HG02623 (cell line): Measurements from ENCODE around the gene LMBR1.
A peak's percentile ranks its signal among the peaks of the same experiment; 100 is the strongest.
"Not testable (repeated sequence)": the region's sequence is repeated elsewhere in the genome, so short reads cannot be mapped to it uniquely, and the experiment has no call there.

Source experiments
- ATAC-seq: cut with Tn5 transposase; IDR thresholded peaks from one replicate; pipeline ENCODE4 v1.9.1; 2021; ENCODE audit warnings: moderate library complexity; ENCODE audit not compliant: unreplicated experiment

LMBR1 gene, protein sequence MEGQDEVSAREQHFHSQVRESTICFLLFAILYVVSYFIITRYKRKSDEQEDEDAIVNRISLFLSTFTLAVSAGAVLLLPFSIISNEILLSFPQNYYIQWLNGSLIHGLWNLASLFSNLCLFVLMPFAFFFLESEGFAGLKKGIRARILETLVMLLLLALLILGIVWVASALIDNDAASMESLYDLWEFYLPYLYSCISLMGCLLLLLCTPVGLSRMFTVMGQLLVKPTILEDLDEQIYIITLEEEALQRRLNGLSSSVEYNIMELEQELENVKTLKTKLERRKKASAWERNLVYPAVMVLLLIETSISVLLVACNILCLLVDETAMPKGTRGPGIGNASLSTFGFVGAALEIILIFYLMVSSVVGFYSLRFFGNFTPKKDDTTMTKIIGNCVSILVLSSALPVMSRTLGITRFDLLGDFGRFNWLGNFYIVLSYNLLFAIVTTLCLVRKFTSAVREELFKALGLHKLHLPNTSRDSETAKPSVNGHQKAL

DNA sequence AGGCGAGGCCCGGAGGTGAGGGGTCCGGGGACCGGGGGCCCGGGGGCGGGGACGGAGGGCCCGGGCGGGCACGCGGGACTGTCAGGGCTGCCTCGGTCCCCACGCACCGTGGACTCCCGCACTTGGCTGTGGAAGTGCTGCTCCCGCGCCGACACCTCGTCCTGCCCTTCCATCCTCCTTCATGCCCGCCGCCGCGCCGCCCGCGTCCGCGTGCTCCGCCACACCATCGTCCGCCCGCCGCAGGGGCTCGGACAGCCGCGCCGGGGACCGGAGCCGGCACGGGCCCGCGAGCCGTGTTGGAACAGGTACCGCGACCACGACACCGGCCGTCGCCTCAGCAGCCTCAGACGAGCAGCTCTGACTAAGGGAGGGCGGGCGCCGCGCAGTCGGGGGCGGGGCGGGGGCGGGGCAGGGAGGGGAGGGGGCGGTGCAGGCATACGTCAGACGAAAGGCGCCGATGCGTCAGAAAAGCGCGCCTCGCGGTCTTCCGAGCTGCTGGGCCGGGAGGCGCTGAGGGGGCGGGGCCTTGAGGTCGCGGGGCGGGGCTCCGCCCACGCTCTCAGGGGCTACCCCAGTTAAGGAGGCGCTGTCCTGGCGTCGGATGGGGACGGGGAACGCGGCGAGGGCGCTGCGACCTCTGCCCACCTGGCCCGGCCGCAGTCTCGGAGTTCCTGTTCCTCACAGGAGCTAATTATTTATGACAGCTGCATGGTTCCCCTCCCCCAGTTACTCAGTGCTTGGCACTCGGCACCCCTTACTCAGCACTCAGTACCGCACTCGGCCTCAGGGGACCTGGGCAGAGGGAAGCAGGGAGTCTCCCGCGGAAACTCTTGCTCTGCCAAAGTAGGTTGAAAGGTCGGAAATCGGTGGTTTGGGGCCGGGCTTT lies at the start of gene LMBR1:
LMBR1 (minus strand) TSS at position 363 of the 886 bp plus-strand sequence; CDS start at position 173, 190 bp downstream.
- peak; percentile 67 for ATAC-seq

GRCh38 chr7:156942708-156943090 lies 49.7 kb upstream of the LMBR1 start:
- ATAC-seq: no peak

DNA sequence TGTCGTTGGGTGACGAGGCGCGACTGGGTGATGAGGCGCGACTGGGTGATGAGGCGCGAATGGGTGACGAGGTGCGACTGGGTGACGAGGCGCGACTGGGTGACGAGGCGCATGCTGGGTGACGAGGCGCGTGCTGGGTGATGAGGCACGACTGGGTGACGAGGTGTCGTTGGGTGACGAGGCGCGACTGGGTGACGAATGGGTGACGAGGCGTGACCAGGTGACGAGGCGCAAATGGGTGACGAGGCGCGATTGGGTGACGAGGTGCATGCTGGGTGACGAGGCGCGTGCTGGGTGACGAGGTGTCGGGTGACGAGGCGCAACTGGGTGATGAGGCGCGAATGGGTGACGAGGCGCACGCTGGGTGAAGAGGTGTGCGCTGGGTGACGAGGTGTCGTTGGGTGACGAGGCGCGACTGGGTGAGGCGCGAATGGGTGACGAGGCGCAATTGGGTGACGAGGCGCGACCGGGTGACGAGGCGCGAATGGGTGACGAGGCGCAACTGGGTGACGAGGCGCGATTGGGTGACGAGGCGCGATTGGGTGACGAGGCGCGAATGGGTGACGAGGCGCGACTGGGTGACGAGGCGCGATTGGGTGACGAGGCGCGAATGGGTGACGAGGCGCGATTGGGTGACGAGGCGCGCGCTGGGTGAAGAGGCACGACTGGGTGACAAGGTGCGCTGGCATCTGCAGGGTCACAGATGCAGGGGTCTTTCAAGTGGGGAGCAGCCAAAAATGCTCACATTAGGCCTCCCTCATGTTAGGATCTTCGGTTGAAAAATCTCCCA lies 48.6 kb upstream of the LMBR1 start:
- no peak for ATAC-seq

DNA sequence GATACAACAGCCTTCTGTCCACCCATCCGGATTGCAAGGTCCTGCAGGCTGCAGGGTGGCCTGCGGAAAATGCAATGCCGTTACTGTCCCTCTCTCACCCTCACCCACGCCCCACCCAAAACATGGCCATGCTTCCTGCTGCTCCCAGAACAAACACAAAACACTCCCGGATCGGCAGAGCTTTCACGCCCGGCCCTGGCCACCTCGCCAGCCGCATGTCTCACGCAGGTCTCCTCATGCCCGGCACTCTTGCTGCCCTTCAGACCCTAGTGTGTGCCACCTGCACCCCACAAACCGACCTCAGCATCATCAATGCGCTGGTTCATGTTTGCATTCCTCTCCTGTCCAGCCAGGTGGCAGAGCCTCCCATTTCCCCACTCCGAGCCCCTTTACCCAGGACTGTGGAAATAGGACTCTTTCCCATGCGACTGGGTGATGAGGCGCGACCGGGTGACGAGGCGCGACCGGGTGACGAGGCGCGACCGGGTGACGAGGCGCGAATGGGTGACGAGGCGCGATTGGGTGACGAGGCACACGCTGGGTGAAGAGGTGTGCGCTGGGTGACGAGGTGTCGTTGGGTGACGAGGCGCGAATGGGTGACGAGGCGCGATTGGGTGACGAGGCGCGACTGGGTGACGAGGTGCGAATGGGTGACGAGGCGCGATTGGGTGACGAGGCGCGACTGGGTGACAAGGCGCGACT lies 47.6 kb upstream of the LMBR1 start:
- ATAC-seq: no peak

GRCh38 chr7:156936766-156937165 lies 43.8 kb upstream of the LMBR1 start:
- not testable (repeated sequence) for ATAC-seq

GRCh38 chr7:156935250-156935649 lies 42.3 kb upstream of the LMBR1 start:
- no peak for ATAC-seq

GRCh38 chr7:156932006-156932405 lies 39.0 kb upstream of the LMBR1 start:
- ATAC-seq: no peak

DNA sequence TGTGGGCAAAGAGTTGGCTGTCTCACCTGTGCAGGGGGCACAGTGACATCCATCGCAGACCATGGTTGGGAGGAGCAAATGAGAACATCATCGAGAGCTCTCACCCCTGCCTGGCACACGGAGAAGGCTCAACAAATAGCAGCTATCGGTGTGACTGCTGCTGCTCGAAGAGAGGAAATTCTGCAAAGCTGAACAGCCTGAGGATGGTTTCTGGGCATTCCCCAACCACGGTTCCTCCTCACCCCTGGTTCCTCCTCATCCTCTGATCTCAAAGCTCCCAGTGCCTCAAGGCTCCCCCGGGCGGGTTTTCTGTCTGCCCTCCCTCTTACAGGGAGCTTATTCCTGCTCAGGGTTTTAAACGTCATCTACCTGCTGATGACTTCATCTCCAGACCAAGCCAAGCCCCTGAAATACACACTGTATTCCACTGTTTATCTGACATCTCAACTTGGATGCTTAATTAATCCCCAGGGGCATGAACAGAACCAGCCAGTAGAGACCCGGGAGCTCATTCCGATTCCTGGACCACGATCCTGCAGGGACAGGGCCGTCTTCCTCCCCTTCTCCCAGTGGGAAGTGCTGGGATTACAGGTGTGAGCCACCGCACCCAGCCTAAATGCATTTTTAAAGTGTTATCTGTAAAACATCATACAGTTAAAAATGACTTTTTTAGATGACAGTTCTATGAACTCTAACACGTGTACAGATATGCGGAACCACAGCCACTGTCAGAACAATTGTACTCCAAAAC lies 37.0 kb upstream of the LMBR1 start:
- ATAC-seq: no peak

DNA sequence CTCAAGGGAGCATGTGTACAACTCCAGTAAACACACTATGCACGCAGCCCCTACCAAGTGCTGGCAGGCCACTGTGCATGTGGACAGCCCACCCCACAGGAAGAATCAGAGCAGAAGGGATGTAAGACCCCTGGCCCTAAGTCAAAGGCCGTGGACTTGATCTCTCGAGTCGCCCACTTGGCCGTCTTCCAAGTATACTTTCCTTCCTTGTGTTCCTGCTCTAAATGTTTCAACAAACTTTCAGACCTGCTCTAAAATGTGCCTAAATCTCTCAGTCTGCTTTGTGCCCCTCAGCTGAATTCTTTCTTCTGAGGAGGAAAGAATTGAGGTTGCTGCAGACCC lies 35.4 kb upstream of the LMBR1 start:
- ATAC-seq: no peak

GRCh38 chr7:156927571-156928405 lies 34.8 kb upstream of the LMBR1 start:
- no peak for ATAC-seq

DNA sequence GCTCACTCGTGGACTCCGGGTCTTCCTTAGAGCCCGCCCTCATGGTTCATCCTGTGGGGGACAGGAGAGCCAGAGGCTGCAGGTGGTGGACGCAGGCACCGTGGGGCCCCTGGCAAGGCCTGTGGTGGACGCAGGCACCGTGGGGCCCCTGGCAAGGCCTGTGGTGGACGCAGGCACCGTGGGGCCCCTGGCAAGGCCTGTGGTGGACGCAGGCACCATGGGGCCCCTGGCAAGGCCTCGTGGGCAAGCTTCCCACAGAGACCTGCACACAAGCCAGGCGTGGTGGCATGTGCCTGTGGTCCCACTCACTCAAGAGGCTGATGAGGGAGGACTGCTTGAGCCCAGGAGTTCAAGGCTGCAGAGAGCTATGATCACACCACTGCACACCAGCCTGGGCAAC lies 32.8 kb upstream of the LMBR1 start:
- ATAC-seq: not testable (repeated sequence)

DNA sequence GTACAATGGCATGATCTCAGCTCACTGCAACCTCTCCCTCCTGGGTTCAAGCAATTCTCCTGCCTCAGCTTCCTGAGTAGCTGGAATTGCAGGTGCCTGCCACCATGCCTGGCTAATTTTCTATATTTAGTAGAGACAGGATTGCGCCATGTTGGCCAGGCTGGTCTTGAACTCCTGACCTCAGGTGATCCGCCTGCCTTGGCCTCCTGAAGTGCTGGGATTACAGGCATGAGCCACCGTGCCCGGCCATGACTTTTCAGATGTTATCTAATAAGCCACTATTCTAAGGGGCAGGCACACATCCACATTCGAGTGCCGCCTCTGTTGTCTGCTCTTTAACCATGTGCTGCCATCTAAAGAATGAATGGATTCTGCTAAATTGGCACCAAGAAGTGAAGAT lies 29.3 kb upstream of the LMBR1 start:
- not testable (repeated sequence) for ATAC-seq

GRCh38 chr7:156920487-156921373 lies 27.7 kb upstream of the LMBR1 start:
- not testable (repeated sequence) for ATAC-seq

GRCh38 chr7:156920076-156920475 lies 27.1 kb upstream of the LMBR1 start:
- ATAC-seq: no peak

DNA sequence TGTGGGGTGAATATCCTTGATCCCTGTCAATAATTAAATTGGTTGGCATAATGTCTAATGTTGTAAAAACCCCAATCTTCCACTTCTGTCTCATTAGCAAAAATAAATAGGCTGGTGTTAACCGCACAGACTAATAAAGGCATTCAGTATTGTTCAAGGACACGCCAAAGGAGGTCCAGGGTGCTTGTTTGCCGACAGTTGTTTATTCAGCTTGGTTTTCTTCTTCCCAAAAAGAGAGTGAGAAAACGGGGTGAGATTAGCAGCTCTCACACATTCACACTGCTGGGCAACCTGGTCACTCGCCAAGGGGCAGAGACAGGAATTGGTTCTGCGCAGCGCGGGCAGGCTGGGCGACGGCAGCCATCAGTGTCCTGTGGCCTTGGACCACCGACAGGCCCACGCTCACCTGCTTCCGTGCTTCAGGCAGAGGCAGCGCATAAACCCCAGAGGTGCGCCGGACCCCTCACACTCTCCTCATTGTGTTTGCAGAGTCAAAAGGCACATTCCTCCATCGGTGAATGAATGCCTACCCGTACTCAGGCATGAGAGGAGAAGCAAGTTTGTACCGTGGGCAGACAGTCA lies 26.2 kb upstream of the LMBR1 start:
- no peak for ATAC-seq

- ATAC-seq: no peak
These were observed 25.7 kb upstream of the LMBR1 start for GRCh38 chr7:156918635-156919034.

GRCh38 chr7:156909574-156910252 lies 16.7 kb upstream of the LMBR1 start:
- ATAC-seq: not testable (repeated sequence)
